Pons (tissue), 1 donor: Measurements from ENCODE around the gene FCGR2B.
A peak's percentile ranks its signal among the peaks of the same experiment; 100 is the strongest.
"Not testable (repeated sequence)": the region's sequence is repeated elsewhere in the genome, so short reads cannot be mapped to it uniquely, and the experiment has no call there.

Experiments used
- DNase-seq: peaks from one replicate; pipeline ENCODE4 v3.0.0-alpha.2; 2016; ENCODE audit warnings: low spot score

The FCGR2B gene

DNA sequence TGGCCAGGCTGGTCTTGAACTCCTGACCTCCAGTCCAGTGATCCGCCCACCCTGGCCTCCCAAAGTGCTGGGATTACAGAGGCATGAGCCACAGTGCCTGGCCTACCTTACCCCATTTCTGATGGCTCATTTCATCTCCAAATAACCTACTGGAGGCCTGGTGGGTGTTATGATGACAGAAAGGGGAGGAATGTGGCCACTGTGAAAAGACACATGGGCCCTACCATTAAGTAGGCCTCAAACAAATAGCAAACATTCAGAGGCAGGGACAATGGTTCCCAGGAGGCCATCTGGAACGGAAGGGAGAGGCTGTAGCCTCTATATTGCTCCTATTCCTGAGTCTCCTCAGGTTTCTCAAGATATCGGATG is 43.2 kb downstream of the FCGR2B start:
- DNase-seq, result no peak

DNA sequence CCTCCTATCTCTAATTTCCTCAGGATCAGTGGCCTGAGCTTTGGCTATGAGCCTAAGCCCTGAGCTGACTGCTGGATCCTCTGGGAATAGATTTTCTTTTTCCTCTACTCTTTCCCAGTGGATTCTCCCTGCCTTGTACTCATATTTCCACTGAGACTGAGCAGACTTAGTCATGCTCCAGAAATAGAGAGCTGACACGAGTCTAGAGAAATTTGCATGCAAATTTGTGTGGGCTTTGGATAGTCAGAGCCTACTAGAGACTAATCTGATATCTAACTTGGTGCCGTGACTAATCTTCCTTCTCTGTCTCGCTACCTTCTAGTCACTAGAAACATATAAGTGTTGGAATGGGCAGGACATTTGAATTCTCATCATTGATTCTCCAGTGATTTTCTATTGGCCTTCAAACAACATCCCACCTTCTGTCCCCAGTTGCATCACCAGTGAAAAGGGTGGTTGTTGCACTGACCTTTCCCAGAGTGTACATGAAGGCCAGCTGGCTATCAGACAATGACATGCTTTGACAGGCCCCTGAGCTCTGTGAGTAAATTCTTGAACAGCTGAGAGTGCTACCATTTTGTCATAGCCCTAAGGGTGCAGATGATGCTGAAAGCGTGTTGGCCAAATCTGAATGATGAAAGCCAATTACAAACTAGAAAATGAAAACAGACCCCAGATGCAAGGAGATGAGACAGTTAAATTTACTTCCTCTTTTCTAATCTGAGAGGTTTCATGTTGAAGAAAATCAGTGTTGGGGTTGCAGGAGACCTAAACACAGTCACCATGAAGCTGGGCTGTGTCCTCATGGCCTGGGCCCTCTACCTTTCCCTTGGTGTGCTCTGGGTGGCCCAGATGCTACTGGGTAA is 43.8 kb downstream of the FCGR2B start, which contains the start of gene FCRLA:
FCRLA (plus strand) TSS at position 748 of the 866 bp plus-strand sequence; CDS start at position 784, 36 bp downstream.
- DNase-seq, result peak; percentile 33

GRCh38 chr1:161707503-161707902 is 44.6 kb downstream of the FCGR2B start:
- DNase-seq, result no peak

DNA sequence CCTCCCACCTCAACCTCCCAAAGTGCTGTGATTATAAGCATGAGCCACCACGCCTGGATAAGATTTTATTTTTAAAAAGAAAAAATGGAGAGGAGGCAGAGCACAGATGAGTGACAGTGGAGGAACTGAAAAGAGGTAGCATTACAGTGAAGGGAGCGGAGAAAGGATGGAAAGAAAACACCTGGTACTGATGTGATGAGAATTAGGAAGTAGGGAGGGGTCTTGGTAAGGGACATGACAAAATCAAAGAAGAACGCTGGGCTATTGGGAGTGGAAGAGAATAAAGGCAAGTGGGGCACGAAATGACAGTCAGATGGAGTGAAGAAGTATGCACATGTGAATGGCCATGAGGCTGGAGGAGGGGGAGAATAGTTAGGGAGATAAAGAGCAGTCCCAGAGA is 46.4 kb downstream of the FCGR2B start:
- DNase-seq, result no peak

GRCh38 chr1:161710560-161710959 is 47.6 kb downstream of the FCGR2B start:
- no peak for DNase-seq

GRCh38 chr1:161718559-161719324 is 55.8 kb downstream of the FCGR2B start:
- peak; percentile 44 for DNase-seq

DNA sequence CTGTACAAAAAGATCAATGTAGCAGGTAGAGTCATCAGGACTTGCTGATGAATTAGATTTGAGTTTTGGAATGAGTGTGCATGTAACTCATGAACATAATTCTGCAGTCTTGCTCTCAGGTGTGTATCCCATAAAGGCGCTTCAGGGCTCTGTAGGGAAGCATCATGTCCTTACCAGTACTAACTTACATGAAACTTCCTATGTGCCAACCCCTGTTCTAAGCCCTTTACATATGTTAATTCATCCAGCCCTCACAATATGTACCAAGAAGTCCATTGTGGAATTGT is 56.3 kb downstream of the FCGR2B start:
- DNase-seq, result no peak

- DNase-seq, result no peak
These were observed 57.5 kb downstream of the FCGR2B start for GRCh38 chr1:161720422-161720821.

- no peak for DNase-seq
These were observed 58.2 kb downstream of the FCGR2B start, which contains the start of gene FCRLB for GRCh38 chr1:161720956-161721737. FCRLB (plus strand) TSS chr1:161721544; CDS start chr1:161722673, 1,129 bp downstream.

DNA sequence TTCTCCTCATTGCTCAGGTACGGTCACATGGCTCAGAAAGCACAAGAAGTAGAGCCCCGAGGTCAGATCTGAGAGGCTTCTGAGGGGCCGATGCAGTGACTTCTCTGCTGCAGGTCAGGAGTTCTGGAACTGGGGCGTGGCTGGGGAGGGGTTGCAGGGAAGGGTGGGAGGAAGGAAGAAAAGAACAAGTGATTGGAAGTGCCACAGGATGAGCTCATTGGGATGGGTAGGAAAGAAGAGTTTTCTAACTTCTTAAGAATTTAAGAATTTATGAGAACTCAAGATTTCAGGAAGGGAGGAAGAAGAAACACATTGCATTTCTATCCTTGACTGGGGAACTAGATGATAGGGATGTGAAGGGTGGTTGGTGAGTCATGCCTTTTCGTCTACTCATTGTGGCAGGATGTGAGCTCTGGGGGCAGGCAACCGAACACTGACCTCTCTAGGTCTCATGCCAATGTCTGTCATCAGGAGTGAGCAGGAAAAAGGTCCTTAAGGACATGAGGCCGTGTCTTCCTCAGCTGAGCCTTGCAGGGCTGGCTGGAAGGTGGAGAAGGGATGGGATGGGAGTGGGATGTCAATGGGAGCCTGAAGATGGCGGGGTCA is 58.9 kb downstream of the FCGR2B start:
- no peak for DNase-seq

DNA sequence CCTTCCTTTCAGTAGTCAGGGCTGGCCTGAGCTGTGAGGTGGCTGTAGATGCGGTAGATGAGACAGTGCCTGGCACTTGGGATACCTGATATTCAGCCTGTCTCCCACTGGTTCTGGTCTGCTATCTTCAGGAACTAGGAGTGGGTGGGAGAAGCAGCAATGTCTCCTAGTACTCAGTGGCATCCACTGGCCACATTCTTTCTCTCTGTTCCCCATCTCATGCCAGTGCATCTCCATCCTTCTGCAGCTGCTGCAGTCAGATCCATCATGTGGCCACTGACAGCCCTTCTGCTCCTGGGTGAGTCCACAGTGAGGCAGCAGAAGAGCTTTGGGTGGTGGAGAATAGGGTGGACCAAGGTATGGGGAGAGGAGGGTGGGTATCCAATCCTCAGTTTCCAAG is 59.5 kb downstream of the FCGR2B start:
- DNase-seq, result no peak

GRCh38 chr1:161723459-161724141 is 60.7 kb downstream of the FCGR2B start:
- no peak for DNase-seq

DNA sequence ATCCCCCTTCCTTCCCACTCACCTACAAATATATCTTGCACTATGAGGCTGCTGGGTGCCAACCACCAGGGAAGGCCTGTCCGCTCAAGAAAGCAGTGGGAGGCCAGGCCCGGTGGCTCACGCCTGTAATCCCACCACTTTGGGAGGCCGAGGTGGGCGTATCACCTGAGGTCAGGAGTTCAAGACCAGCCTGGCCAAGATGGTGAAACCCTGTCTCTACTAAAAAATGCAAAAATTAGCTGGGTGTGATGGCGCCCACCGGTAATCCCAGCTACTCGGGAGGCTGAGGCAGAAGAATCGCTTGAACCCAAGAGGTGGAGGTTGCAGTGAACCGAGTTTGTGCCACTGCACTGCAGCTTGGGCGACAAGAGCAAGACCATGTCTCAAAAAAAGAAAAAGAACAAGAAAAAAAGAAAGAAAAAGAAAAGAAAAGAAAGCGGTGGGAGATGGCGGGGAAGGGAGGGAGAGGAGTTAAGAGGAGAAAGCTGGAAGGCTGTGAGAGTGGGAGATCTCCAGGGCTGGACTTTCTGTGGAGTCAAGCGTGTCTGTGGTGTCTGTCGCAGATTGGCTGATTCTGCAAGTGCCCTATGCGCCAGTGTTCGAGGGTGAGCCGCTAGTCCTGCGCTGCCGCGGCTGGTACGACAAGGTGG is 62.4 kb downstream of the FCGR2B start:
- DNase-seq, result not testable (repeated sequence)

DNA sequence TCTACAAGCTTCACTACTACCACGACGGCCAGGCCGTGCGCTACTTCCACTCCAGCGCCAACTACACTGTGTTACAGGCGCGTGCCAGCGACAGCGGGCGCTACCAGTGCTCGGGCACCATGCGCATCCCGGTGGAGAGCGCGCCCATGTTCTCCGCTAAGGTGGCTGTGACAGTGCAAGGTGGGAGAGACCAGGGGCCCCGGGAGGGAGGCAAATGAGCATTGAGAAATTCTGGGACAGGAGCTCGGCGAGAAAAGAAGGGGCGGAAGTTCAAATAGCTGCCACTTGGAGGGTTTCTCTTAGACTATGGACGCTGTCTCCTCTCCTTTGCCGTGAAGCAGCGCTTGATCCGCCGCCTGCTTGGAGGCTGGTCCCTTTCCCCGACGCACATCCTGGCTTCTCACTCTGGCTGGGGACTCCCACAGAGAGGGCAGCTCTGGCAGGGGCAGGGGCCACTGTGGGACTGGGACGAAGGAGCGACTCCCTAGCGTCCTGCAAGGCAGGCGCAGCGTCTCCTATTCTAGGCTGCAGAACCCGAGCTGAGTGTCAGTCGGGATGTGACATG is 63.0 kb downstream of the FCGR2B start:
- no peak for DNase-seq

DNA sequence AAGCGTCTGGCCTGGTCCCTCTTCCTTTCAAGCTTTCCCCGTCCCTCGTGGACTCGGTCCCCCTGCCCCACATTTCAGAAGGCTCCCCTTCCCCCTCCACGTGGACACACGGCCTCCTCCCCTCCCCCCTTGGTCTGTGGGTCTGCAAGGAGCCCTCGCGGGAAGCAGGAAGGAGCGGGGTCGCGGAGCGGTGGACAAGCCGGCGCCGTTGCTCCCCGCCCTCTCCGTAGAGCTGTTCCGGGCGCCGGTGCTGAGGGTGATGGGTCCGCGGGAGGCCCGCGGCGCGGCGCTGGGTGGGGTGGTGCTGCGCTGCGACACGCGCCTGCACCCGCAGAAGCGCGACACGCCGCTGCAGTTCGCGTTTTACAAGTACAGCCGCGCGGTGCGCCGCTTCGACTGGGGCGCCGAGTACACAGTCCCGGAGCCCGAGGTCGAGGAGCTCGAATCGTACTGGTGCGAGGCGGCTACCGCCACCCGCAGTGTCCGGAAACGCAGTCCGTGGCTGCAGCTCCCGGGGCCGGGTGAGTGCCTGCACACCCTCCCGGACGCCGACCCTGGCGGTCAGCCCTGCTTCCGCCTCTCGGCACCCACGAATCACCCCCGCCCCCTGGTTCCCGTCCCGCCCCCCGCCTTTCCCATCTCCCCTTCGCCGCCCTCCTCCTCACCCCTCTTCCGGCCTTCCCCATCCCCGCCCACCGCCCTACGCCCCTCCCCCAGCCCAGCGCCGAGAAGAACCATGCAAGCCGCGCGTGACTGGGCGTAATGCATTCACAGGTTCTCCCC is 63.7 kb downstream of the FCGR2B start:
- no peak for DNase-seq

- DNase-seq, result no peak
These were observed 64.4 kb downstream of the FCGR2B start for GRCh38 chr1:161727256-161727924.
